ES-I3 (cell line): ENCODE measurements around the gene TRIM61.
"Not testable (repeated sequence)": the region's sequence is repeated elsewhere in the genome, so short reads cannot be mapped to it uniquely, and the experiment has no call there.

ENCODE experiments used
- H3K36me3 ChIP-seq: 2 replicates; pipeline ENCODE4 v1.6.1; 2013; ENCODE audit warnings: mild to moderate bottlenecking, low read length, control low read depth, moderate library complexity; ENCODE audit not compliant: insufficient read depth
- H3K4me1 ChIP-seq: 2 replicates; pipeline ENCODE4 v1.6.1; 2013; ENCODE audit warnings: mild to moderate bottlenecking, control low read depth, low read length; ENCODE audit not compliant: insufficient read depth
- H3K9ac ChIP-seq: 2 replicates; pipeline ENCODE4 v1.6.1; 2013; ENCODE audit warnings: low read depth, mild to moderate bottlenecking, low read length, moderate library complexity
- H3K9me3 ChIP-seq: 2 replicates; pipeline ENCODE4 v1.6.1; 2013; ENCODE audit warnings: mild to moderate bottlenecking, low read length, moderate library complexity; ENCODE audit not compliant: control insufficient read depth, insufficient read depth

The TRIM61 gene

GRCh38 chr4:164977243-164978164 lies at the start of gene TRIM61:
Gene TRIM61, minus strand, starts transcription at chr4:164977657. Its CDS starts 7,655 bp downstream, at chr4:164970002.
- Histone ChIP-seq H3K4me1 (no peaks in the 10 kb centered on the region), H3K9ac (peak within 1 kb of the TSS; percentile 82), H3K9me3 (no peaks in the 10 kb centered on the region), H3K36me3 (no peaks in the 10 kb centered on the region)

DNA sequence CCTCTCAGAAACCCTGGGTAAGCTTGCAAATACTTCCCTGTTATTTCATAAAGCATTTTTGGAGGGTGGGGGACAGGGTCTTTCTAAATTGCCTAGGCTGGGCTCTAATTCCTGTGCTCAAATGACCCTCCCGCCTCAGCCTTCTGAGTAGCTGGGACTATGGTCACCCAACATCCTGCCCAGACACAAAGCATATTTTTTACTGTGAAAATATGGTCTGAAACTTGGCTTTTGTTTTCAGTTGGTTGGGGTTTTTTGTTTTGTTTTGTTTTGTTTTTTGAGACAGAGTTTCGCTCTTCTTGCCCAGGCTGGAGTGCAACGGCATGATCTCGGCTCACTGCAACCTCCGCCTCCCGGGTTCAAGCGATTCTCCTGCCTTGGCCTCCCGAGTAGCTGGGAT lies 48.3 kb upstream of the TRIM61 start:
- H3K4me1 ChIP-seq, H3K9ac ChIP-seq, H3K9me3 ChIP-seq, H3K36me3 ChIP-seq: not testable (repeated sequence)

- H3K9ac ChIP-seq, H3K9me3 ChIP-seq, H3K36me3 ChIP-seq, H3K4me1 ChIP-seq: not testable (repeated sequence)
These were observed 42.5 kb upstream of the TRIM61 start for GRCh38 chr4:165019995-165020394.

- no peaks in the 10 kb centered on the region for H3K4me1 ChIP-seq
- H3K9ac ChIP-seq = no peak overlapping the region
- H3K36me3 ChIP-seq = no peaks in the 10 kb centered on the region
- no peaks in the 10 kb centered on the region for H3K9me3 ChIP-seq
These were observed 39.5 kb upstream of the TRIM61 start for GRCh38 chr4:165016971-165017370.

- Histone ChIP-seq H3K4me1 (no peaks in the 10 kb centered on the region), H3K9ac (no peak overlapping the region), H3K36me3 (no peaks in the 10 kb centered on the region), H3K9me3 (no peaks in the 10 kb centered on the region)
These were observed 36.2 kb upstream of the TRIM61 start for GRCh38 chr4:165013691-165014090.

DNA sequence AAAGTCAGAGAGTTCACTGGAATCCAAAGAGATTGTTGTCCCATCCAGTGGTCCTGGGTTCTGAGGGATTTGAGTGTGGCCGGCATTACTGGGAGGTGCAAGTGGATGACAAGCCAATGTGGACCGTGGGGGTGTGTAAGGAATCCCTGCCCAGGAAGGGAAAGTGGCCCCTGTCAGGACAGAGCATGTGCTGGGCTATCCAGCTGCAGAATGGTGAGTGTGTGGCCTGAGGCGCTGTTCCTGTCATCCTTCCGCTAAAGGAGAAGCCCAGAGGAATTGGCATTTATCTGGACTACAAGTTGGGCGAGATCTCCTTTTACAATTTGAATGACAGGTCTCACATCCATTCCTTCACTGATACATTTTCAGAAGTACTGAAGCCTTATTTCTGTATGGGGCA lies 33.9 kb upstream of the TRIM61 start:
- Histone ChIP-seq H3K4me1 (no peaks in the 10 kb centered on the region), H3K36me3 (no peaks in the 10 kb centered on the region), H3K9ac (no peak overlapping the region), H3K9me3 (no peaks in the 10 kb centered on the region)

DNA sequence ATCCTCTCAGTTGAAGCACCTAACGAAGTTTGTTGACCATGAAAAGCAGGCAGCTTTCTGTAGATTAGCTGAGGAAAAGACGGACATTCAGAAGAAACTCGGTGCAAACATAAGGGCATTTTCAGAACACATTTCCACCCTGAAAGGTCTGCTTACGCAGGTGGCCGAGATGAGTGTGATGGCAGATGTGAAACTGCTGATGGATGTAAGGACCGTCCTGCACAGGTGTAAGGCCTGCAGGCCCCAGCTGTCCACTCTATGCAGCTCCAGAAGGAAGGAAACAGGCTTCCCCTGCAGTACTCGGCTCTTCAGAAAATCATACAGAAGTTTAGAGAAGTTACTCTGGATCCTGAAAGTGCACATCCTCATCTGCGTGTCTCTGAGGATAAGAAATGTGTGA lies 33.5 kb upstream of the TRIM61 start:
- Histone ChIP-seq H3K9me3 (no peaks in the 10 kb centered on the region), H3K4me1 (no peaks in the 10 kb centered on the region), H3K9ac (no peak overlapping the region), H3K36me3 (no peaks in the 10 kb centered on the region)

DNA sequence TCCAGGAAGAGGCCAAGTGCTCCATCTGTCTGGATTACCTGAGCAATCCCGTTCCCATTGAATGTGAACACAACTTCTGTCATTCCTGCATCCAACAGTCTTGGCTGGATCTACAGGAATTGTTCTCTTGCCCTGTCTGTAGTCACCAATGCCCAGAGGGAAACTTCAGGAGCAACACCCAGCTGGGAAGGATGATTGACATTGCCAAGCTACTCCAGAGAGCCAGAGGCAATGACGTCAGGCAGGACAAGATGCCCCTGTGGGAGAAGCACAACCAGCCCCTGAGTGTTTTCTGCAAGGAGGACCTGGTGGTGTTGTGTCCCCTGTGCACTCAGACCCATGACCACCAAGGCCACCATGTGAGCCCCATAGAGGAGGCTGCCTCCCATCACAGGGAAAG lies 33.0 kb upstream of the TRIM61 start:
- no peaks in the 10 kb centered on the region for H3K36me3 ChIP-seq

GRCh38 chr4:165009493-165010227 lies 32.2 kb upstream of the TRIM61 start:
- Histone ChIP-seq H3K36me3 (no peaks in the 10 kb centered on the region), H3K9me3 (no peaks in the 10 kb centered on the region), H3K4me1 (no peaks in the 10 kb centered on the region), H3K9ac (no peak overlapping the region)

More for the DNA sequence above, 33.0 kb upstream of the TRIM61 start:
- Histone ChIP-seq H3K4me1 (no peaks in the 10 kb centered on the region), H3K9me3 (no peaks in the 10 kb centered on the region), H3K9ac (no peak overlapping the region)

GRCh38 chr4:165006886-165007285 lies 29.4 kb upstream of the TRIM61 start:
- no peaks in the 10 kb centered on the region for H3K36me3 ChIP-seq
- no peaks in the 10 kb centered on the region for H3K9me3 ChIP-seq
- H3K9ac ChIP-seq = no peak overlapping the region
- H3K4me1 ChIP-seq = no peaks in the 10 kb centered on the region

DNA sequence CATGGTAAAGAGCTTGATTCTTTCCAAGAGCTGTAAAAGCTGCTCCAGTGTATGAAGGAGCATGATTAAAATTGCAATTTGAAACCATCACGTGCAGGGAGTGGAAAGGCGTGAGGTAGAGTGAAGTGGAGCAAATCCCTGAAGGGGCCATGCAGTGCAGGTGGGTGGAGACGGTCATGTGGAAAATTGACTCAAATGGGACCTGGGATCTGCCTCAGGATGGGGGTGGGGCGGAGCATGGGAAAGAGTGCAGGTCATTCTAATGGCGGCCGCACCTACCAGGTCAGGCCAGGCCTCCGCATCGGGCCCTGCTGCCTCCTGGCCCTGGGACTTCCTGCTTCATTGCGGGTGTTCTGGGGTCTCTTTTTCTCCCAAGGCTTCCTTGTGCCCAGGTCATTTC lies 29.0 kb upstream of the TRIM61 start:
- Histone ChIP-seq H3K9ac (no peak overlapping the region), H3K4me1 (no peaks in the 10 kb centered on the region), H3K36me3 (no peaks in the 10 kb centered on the region), H3K9me3 (no peaks in the 10 kb centered on the region)

GRCh38 chr4:165005352-165005925 lies 28.0 kb upstream of the TRIM61 start:
- H3K36me3 ChIP-seq = no peaks in the 10 kb centered on the region

DNA sequence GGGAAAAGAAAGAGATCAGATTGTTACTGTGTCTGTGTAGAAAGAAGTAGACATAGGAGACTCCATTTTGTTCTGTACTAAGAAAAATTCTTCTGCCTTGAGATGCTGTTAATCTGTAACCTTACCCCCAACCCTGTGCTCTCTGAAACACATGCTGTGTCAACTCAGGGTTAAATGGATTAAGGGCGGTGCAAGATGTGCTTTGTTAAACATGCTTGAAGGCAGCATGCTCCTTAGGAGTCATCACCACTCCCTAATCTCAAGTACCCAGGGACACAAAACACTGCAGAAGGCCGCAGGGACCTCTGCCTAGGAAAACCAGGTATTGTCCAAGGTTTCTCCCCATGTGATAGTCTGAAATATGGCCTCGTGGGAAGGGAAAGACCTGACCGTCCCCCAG lies 24.5 kb upstream of the TRIM61 start:
- H3K9ac ChIP-seq, H3K9me3 ChIP-seq, H3K4me1 ChIP-seq, H3K36me3 ChIP-seq: not testable (repeated sequence)

More at GRCh38 chr4:165005352-165005925, 28.0 kb upstream of the TRIM61 start:
- no peaks in the 10 kb centered on the region for H3K4me1 ChIP-seq
- no peaks in the 10 kb centered on the region for H3K9me3 ChIP-seq
- H3K9ac ChIP-seq = no peak overlapping the region

DNA sequence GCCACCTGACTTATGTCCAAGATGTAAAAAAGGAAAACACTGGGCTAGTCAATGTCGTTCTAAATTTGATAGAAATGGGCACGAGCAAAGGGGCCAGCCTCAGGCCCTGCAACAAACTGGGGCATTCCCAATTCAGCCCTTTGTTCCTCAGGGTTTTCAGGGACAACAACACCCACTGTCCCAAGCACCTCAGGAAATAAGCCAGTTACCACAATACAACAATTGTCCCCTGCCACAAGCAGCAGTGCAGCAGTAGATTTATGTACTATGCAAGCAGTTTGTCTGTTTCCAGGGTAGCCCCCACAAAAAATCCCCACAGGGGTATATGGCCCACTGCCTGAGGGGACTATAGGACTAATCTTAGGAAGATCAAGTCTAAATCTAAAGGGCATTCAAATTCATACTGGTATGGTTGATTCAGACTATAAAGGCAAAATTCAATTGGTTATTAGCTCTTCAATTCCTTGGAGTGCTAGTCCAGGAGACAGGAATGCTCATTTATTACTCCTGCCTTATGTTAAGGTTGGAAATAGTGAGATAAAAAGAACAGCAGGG lies 21.1 kb upstream of the TRIM61 start:
- not testable (repeated sequence) for H3K9me3 ChIP-seq

More for the DNA sequence above, 21.1 kb upstream of the TRIM61 start:
- H3K36me3 ChIP-seq, H3K4me1 ChIP-seq, H3K9ac ChIP-seq: not testable (repeated sequence)
